Activated CD4-positive, alpha-beta T cell treated with anti-CD3 and anti-CD28 coated beads, Interleukin-10, Interleukin-2, amounts not matched to agents 100 ng/mL and 50 ng/mL, durations not matched to agents 16 hours and 8 hours (primary cell): ENCODE results near the gene WTAP.
"Not testable (repeated sequence)": the region's sequence is repeated elsewhere in the genome, so short reads cannot be mapped to it uniquely, and the experiment has no call there.

Experiments used
- DNase-seq: peaks from one replicate; pipeline ENCODE4 v3.0.0-alpha.2; 2020

The WTAP gene

DNA sequence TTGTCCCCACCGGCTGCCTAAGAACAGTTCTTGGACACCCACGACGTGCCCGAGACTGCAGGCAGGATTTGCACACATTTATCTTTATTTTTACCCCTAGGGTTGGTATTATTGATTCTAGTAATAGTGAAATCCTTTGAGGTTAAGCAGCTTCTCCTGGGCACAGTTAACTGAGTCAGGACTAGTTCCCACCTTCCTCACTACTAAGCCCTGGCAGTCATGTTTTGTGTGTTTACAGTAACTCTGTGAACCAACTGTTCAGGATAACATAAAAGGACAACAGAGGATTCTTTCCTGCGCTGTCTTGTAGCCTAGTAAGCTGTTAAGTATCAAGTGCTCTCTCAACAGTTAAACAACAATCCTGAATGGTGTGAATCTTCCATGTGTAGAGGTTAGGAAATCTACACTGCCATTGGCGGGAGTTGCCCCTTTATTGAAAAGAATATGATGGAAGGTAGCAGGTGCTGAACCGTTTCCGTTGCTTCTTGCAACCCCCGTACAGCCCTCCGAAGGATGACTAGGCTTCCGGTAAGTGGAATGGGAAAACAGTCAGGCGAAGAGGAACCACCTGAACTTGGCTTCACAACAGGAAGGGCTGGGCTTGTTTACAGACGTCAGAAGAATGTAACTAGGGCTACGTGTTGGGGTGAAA is 33.3 kb upstream of the WTAP start:
- peak; percentile 73 for DNase-seq

DNA sequence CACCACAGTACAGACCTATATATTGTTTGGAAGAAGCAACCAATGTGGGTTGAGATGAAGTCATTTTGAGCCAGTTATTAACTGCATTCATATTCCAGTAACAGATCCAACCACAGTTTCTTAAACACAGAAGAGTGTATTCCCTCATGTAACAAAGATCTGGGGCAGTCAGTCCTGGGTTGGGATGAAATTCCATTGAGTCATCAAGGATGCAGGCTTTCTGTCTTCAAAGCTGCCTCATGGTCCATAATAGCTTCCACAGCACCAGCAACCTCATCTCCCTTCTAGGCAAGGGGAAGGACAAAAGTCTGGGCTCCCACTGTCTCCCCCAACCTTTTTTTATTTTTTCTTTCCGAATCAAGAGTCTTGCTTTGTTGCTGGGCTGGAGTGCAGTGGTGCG is 31.3 kb upstream of the WTAP start:
- no peak for DNase-seq

DNA sequence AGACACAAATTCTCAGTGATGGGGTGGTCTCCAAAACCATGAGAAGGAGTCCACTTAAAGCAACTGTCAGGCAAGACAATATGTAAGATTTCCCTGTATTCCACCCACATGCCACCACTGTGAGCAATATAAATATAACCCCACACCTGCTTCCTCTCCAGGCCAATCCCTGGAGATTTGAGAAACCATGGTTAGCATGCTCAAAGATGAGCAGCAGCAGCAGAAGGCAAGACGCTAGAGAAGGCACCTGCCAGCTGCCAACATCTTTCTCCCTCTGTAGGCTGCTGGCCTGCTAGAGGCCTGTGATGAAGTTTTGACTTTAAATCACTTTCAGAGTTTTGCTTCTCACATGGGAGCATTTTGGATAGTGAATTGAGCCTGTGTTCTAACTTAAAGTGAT is 26.3 kb upstream of the WTAP start:
- DNase-seq: no peak

DNA sequence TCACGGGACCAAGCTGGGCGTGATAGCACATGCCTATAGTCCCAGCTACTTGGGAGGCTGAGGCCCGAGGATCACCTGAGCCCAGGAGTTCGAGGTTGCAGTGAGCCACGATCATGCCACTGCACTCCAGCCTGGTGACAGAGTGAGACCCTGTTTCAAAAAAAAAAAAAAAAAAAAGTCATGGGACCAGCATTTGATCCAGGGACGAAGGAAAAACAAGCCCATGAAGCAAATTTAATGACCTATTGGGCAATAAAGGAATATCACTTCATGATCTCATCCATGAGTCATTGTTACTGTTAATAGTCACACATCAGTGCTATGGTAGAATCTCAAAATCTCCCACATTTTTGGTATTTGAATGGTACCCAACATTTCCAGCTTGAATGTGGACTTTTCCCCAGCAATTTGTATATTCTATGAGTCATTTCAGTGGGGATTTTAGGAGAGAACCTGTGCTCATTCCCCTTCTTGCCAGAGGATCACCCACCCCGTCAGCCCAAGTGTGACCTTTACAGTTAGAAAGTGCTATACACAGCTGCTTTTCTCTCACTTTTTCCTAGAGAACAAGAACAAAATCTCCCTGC is 25.8 kb upstream of the WTAP start:
- DNase-seq: no peak

DNA sequence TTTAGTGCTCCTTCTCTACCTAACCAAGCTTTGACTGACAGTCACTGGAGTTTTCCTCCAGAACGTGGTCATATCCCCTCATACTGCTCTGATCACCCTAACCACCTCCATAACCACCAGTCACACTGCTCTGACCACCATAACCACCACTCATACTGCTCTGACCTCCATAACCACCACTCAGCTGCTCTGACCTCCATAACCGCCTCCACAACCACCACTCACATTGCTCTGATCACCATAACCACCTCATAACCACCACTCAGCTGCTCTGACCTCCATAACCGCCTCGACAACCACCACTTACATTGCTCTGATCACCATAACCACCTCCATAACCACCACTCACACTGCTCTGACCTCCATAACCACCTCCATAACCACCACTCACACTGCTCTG is 16.7 kb upstream of the WTAP start:
- DNase-seq: not testable (repeated sequence)

DNA sequence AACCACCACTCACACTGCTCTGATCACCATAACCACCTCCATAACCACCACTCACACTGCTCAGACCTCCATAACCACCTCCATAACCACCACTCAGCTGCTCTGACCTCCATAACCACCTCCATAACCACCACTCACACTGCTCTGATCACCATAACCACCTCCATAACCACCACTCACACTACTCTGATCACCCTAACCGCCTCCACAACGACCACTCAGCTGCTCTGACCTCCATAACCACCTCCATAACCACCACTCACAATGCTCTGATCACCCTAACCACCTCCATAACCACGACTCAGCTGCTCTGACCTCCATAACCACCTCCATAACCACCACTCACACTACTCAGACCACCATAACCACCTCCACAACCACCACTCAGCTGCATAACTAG is 14.9 kb upstream of the WTAP start:
- not testable (repeated sequence) for DNase-seq

DNA sequence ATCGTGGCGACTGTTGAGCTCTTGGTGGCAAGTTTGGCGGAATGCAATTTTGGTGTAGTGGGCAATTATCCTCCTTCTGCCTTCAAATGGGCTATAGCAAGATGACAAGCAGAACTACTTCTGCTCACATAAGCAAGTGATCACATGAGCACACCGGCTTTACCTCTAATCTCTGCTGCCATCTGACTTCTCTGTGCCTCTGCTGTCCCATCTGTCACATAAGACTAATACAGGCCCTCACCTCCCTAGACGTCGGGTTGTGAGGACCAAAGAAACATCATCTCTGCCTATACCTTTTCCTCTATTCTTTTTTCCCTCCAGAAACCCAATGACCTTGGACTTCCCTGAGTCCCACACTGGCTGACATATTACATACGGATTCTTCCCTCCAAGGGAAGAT is 13.3 kb upstream of the WTAP start:
- DNase-seq: no peak

DNA sequence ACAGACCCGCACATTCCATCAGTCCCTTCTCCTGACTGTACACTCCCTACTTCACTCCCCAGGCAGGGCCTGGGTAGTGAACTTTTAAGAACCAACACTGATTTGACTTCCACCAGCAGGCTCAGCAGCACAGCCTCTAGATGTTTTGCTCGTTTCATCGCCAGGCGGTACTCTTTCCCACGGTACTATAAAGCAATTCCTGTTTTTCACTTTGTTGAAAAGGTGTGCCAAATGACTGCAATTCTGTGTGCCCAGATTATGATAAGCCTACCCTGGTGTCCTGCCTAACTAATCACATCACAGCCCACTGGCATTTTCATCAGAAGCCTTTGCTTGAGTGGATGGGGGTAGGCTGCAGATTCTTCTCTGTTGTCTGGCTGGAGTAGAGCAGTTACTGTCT is 12.9 kb upstream of the WTAP start:
- DNase-seq: no peak

DNA sequence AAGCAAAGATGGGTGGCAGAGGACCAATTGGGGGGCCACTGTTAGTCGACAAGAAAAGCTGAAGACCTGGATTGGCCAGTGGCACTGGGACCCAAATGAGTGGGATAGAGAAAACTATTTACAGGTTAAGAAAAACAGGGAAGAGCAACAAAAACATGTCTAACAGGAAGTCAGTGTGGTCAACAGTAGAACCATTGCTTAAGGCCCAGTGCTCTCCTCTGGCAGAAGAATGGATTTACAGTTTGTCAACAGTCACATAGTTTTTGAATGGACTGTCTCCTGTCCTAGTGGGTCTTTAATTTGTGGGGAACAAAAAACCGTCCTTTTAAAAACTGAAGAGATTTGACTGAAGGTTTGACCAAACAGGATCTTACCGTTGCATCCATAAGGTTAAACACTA is 12.1 kb upstream of the WTAP start:
- DNase-seq: no peak

DNA sequence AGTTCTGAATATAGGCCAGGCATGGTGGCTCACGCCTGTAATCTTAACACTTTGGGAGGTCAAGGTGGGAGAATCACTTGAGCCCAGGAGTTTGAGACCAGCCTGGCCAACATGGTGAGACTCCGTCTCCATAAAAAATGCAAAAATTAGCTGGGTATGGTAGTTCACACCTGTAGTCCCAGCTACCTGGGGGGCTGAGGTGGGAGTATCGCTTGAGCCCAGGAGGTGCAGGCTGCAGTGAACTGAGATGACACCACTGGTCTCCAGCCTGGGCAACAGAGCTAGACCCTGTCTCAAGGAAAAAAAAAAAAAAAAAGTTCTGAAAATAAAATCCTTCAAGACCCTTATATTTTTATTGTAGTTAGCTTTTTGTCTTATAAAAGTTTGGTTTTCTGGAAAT is 11.7 kb upstream of the WTAP start:
- no peak for DNase-seq

DNA sequence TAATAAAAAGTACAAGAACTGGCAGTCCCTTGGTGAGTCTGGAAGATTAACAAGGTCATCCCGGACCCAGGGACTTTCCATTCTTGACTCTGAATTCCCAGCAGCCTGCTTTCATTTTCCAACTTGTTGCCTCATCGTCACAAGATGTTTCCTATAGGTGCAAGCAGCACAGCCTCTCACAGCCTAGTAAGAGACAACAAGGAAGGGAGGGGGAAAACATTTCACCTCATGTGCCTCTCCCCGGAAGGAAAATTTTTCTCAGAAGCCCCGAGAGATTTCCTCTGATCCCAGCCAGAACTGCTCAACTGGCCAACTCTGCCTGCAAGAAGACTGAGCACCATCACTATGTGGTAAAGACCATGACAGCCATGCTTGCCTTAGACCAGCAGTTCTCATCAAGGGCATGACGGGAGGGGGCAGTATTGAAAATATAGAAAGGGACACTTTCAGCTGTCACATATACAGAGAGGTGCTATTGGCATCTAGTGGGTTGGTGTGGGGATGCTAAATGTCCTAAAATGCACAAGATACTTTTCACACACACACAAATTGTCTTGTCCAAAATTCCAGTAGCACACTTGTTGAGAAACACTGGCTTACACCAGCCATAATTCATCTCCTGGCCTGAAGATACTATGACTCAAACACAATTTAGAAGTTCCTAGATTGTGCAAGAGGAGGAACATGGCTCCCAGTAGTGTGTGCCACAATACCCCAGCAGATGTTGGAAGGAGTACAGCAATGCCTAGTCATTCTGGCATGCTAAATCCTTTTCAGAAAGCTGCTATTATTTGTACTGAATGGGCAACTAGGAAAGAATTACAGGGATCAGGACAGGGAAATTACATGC is 10.8 kb upstream of the WTAP start:
- DNase-seq: no peak

DNA sequence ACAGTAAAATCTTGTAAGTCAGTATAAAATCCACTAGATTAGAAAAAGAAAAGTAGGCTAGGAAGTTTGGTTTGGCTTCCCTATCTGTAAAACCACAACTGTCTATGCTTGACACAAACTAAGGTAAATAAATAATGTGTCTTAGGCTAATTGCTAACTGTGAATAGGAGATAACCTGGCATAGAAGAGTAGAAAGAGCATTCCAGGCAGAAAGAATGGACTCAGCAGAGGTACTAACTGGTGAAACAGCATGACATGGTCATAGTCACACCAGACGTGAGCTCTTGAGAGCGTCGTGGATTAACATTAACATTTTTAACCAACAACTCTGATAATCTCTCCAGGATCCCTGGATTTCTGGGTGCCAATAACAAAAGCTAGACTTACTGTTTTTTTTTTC is 8.7 kb upstream of the WTAP start:
- DNase-seq: no peak

DNA sequence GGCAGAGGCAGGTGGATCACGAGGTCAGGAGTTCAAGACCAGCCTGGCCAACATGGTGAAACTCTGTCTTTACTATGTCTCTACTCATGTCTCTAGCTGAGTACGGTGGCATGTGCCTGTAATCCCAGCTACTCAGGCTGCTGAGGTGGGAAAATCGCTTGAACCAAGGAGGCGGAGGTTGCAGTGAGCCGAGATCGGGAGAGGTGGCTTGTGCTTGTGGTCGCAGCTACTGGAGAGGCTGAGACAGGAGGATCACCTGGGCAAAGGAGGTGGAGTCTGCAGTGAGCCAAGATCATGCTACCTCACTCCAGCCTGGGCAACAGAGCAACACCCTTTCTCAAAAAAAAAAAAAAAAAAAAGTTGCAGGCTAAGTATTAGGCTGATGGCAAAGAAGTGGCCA is 8.0 kb upstream of the WTAP start:
- no peak for DNase-seq

DNA sequence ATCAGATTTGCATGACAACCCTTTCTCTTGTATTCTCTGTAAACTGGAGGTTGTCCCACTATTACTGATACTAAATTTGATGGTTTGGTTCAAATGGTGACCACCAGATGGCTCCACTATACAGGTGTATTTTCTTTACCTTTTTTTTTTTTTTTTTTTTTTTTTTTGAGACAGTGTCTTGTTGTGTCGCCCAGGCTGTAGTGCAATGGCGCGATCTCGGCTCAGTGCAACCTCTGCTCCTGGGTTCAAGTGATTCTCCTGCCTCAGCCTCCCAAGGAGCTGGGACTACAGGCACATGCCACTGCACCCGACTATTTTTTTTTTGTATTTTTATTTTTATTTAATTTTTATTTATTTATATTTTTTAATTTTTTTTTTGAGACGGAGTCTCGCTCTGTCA is 6.6 kb upstream of the WTAP start:
- peak; percentile 53 for DNase-seq

DNA sequence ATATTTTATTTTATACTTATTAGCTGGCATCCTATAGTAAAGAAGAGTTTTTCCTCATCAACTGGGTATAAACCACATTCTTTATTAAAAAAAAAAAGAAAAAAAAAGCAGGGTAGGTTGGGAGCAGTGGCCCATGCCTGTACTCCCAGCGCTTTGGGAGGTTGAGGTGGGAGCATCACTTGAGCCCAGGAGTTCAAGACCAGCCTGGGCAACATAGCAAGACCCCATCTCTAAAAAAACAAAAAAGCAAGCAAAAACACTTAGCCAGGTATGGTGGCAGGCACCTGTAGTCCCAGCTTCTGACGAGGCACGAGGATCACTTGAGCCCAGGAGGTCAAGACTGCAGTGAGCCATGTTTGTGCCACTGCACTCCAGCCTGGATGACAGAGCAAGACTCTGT is 5.3 kb upstream of the WTAP start:
- not testable (repeated sequence) for DNase-seq

DNA sequence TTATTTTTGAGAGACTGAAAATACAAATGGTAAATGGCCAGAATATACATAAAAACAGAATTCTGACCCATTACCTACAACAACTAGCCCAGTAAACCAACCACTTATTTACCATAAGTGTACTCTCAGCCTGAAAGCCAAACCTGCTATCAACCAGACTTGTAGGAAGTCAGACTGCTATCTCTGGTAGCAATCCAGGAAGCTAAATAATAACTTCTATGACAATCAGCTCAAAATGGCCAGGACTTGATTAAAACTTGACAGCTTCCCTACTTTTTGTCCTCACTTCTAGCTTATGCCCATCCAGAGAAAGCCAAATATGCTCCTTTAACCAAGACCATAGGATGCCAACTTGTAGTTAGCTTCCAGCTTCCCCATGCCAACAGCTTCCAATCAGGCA is 4.7 kb upstream of the WTAP start:
- DNase-seq: no peak

DNA sequence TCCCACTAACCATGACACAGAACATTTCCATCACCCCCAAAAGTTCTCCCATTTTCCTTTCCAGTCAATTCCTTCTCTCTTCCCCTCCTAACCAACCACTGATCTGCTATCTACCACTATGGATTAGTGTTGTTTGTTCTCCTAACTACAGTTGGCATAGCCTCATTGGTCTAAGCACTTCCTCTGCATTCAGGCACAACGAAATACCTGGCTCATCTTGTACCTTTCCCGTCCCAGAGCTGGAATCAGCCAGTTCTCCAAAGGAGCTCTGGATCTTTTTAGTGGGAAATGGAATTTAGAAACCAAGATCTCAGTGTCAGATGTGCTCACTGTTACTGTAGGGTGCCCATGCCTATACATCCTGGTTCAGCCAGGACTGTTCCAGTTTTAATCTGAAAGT is 4.0 kb upstream of the WTAP start:
- no peak for DNase-seq

DNA sequence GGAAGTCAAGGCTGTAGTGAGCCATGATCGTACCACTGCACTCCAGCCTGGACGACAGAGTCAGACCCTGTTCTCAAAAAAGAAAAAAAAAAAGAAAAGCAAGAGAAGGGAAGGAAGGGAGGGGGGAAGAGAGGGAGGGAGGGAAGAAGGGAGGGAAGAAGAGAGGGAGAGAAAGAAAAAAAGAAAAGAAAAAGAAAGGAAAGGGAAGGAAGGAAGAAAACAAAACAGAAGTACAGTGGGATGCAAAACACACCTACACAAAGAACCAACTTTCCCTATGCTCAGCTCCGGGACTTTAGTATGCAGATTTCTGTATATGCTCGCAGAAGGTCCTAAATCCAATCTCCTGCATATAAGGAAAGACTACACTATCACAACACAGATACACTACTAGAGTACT is 2.5 kb upstream of the WTAP start:
- DNase-seq: no peak

DNA sequence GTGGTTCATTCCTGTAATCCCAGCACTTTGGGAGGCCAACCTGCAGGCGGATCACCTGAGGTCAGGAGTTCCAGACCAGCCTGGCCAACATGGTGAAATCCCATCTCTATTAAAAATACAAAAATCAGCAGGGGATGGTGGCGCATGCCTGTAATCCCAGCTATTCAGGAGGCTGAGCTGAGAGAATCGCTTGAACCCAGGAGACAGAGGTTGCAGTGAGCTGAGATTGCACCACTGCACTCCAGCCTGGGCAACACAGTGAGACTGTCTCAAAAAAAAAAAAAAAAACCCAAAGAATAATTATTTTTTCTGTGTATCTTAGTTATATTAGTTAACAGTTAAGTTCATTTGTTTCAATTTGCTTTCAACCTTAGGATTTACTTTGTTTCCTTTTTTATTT is 2.1 kb upstream of the WTAP start:
- DNase-seq: not testable (repeated sequence)

DNA sequence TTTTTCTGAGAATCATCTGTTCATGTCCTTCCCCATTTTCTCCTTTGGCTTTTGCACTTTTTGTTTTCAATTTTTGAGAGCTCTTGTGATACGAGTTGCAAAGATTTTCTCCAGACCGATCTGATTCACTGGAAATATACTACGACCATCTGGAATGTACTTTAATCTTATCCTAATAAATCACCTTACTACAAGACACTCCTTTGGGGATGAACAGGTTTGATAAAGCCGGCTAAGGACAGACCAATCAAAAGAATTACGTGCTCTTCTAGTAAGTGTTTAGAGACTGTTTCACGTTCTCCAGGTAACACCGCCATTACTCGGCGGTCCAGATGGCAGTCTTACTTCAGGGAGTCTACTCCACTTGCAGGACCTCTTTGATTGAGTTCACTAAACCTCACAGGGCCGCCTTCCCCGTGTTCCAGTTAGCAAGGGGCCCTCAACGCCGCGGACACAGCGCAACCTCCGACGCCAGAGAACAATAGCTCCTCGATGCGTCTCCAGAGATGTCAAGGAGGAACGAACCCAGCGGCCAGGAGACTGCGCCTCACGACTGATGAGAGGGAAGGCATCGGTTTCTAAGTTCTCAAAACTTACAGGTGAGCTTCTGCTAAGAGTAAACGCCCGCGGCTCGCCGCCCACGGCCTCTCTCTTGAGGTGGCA is 920 bp upstream of the WTAP start:
- no peak for DNase-seq

DNA sequence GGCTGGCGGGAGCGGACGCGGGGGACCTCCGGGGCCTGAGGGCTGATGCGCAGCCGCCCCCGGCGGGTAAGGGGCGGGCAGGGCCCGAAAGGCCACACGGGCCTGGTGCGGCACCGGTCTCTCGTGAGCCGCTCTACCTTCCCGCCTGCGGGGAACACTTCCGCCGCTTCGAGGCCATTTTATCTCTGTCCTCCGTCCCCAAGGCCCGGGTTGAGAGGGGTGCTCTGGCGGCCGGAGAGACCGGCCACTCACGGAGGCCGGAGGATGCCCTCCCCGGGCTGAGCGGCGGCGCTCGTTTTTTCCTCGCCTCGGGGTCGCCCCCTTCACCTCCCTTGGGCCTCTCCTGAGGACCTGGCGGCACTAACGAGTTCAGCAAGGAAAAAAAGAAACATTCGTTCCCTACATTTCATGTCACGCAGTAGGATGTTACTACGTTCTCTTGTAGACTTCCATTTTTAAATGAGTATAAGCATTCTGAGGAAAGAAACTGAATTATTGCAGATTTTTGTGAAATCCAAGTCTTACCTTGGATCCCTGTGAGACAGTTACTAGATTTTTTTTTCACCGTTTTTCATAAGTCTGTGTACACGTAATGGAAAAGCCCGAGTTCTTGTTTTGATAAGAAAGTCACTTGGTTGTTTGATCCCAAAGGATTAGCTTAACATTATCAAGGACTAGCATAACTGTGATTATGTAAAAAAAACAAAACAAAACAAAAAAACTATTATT is 575 bp downstream of the WTAP start:
- DNase-seq: peak; percentile 66

DNA sequence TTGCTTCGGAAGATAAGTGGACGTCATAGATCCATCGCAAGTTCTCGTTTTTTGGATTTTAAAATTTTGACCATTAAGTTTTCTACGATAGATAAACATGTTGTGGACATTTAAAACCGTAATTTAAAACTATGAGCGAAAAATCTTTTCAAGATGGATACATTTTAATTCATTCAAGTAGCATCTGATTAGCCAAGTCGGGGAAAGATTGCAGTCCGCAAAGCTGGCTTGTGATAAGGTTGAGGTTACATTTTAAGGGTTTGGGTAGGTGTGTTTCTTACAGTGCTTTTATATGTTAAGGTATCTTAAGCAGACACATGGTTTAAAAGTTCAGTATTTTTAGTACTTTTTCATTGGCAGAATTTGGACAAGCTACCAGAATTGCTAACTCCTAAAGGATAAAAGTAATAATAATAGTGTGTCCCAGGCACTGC is 1.2 kb downstream of the WTAP start:
- no peak for DNase-seq
